HCT116 (cell line): Measurements from ENCODE around the gene MAMLD1. TPM values are rescaled to one million over a fixed set of nuclear protein-coding genes. Genes with fewer than 3 reads are reported as not detected.

Experiments
- ATAC-seq: fragments of 200-7000 bp; cut with Tn5 transposase; 2 replicates; pipeline ENCODE4 v1.9.1; 2020; ENCODE audit warnings: mild to moderate bottlenecking, moderate library complexity
- BruUV-seq: library from RNA; stranded (reverse); fragments of 400-500 nt; replicated peaks from 2 replicates; lab custom pipeline; 2021; lab: Mats Ljungman, UMichigan
- CTCF ChIA-PET: fragments of 300-600 bp; sonication (Branson Sonifier 250); formaldehyde crosslinking; loops from one replicate; lab custom pipeline; 2021; ENCODE audit warnings: antibody characterized with exemption; lab: Charles Lee
- POLR2A ChIA-PET: fragments of 300-600, 350-600 bp; sonication (Branson Sonifier 250); formaldehyde crosslinking; loops from one replicate; lab custom pipeline; 2021; ENCODE audit warnings: antibody characterized with exemption; lab: Charles Lee
- RAD21 ChIA-PET, 2 experiments: fragments of 300-600 bp; sonication (Branson Sonifier 250); formaldehyde crosslinking; loops; one replicate each; lab custom pipeline; 2023; ENCODE audit warnings: low total read pairs in 2 of 2; ENCODE audit not compliant: uncharacterized antibody in 2 of 2, unreplicated experiment in 2 of 2, low non-redundant PET in 1 of 2; lab: Charles Lee
- DNase-seq: peaks from one replicate; pipeline ENCODE4 v3.0.0-alpha.2; 2010; ENCODE audit warnings: low read depth, low spot score
- H2AFZ ChIP-seq: fragments of 200-600 bp; shearing (Covaris generic), sonication (generic); 2 replicates; pipeline ENCODE4 v1.6.1; 2017; ENCODE audit warnings: low read depth, mixed run types, mixed read lengths, antibody characterized with exemption, low read length; ENCODE audit not compliant: poor library complexity, severe bottlenecking
- H3K27ac ChIP-seq: 2 replicates; pipeline ENCODE4 v1.5.1; 2012; ENCODE audit warnings: low read depth, low read length
- H3K27me3 ChIP-seq: fragments of 200-600 bp; sonication (generic); 2 replicates; pipeline ENCODE4 v1.6.1; 2016; ENCODE audit warnings: mixed run types, low read length, mixed read lengths; ENCODE audit not compliant: insufficient read depth
- H3K36me3 ChIP-seq, 2 experiments: fragments of 200-500 bp in 1 of 2; fragments of 200-600 bp in 1 of 2; sonication (Bioruptor generic) in 1 of 2; sonication (generic) in 1 of 2; 2 replicates each; pipeline versions ENCODE4 v1.5.1 to v1.6.1; 2014 to 2016; ENCODE audit warnings: low read length in 2 of 2, inconsistent platforms in 1 of 2, mixed read lengths in 1 of 2, mixed run types in 1 of 2; ENCODE audit not compliant: insufficient read depth in 2 of 2, control insufficient read depth in 1 of 2
- H3K4me1 ChIP-seq, 2 experiments: fragments of 200-600 bp in 1 of 2; sonication (generic) in 1 of 2; 2 replicates each; pipeline versions ENCODE4 v1.5.1 to v1.6.1; 2012 to 2017; ENCODE audit warnings: low read length in 2 of 2, inconsistent platforms in 1 of 2, mild to moderate bottlenecking in 1 of 2, mixed read lengths in 1 of 2, mixed run types in 1 of 2, moderate library complexity in 1 of 2; ENCODE audit not compliant: insufficient read depth in 2 of 2, control insufficient read depth in 1 of 2
- H3K4me2 ChIP-seq: fragments of 200-600 bp; sonication (generic); 2 replicates; pipeline ENCODE4 v1.6.1; 2017; ENCODE audit warnings: mixed run types, low read length, mixed read lengths
- H3K4me3 ChIP-seq, 2 experiments: fragments of 200-600 bp in 1 of 2; sonication (generic) in 1 of 2; replicated peaks in 1 of 2; 2 replicates each; pipeline ENCODE4 v1.5.1; 2011 to 2016; ENCODE audit warnings: low read length in 2 of 2, control low read depth in 1 of 2, low read depth in 1 of 2, mild to moderate bottlenecking in 1 of 2, mixed read lengths in 1 of 2, mixed run types in 1 of 2
- H3K79me2 ChIP-seq: fragments of 200-600 bp; sonication (generic); 2 replicates; pipeline ENCODE4 v1.6.1; 2017; ENCODE audit warnings: mild to moderate bottlenecking, mixed run types, low read length, moderate library complexity, mixed read lengths; ENCODE audit not compliant: insufficient read depth
- H3K9ac ChIP-seq: fragments of 200-600 bp; sonication (generic); 2 replicates; pipeline ENCODE4 v1.6.1; 2016; ENCODE audit warnings: low read length, mixed read lengths
- H3K9me2 ChIP-seq: fragments of 200-600 bp; sonication (generic), shearing (Covaris generic); 2 replicates; pipeline ENCODE4 v1.6.1; 2017; ENCODE audit warnings: mixed run types, mild to moderate bottlenecking, moderate library complexity; ENCODE audit not compliant: insufficient read depth
- H3K9me3 ChIP-seq, 2 experiments: fragments of 200-500 bp in 1 of 2; fragments of 200-600 bp in 1 of 2; sonication (Bioruptor generic) in 1 of 2; sonication (generic) in 1 of 2; 2 replicates each; pipeline ENCODE4 v1.6.1; 2014 to 2017; ENCODE audit warnings: low read length in 2 of 2, mixed read lengths in 2 of 2, inconsistent platforms in 1 of 2, low read depth in 1 of 2, mild to moderate bottlenecking in 1 of 2, mixed run types in 1 of 2, moderate library complexity in 1 of 2; ENCODE audit not compliant: control insufficient read depth in 1 of 2, insufficient read depth in 1 of 2
- H4K20me1 ChIP-seq: fragments of 200-600 bp; sonication (generic), shearing (Covaris generic); 2 replicates; pipeline ENCODE4 v1.6.1; 2017; ENCODE audit warnings: mixed run types, mild to moderate bottlenecking, moderate library complexity; ENCODE audit not compliant: insufficient read depth
- CBX3 ChIP-seq: IDR thresholded peaks from 2 replicates; pipeline ENCODE4 v1.6.1; 2012; ENCODE audit warnings: low read depth
- CEBPB ChIP-seq: IDR thresholded peaks from 2 replicates; pipeline ENCODE4 v1.6.1; 2012; ENCODE audit warnings: low read depth
- EZH2 ChIP-seq: fragments of 200-600 bp; sonication (generic); IDR thresholded peaks from 2 replicates; pipeline ENCODE4 v1.6.1; 2017; ENCODE audit warnings: antibody characterized with exemption, mixed run types
- FOSL1 ChIP-seq: IDR thresholded peaks from 2 replicates; pipeline ENCODE4 v1.6.1; 2012; ENCODE audit warnings: low read depth
- JUND ChIP-seq: IDR thresholded peaks from 2 replicates; pipeline ENCODE4 v1.6.1; 2012
- POLR2AphosphoS5 ChIP-seq: IDR thresholded peaks from 2 replicates; pipeline ENCODE4 v1.6.1; 2011; ENCODE audit warnings: mild to moderate bottlenecking, low read depth, low read length, moderate library complexity
- RAD21 ChIP-seq: IDR thresholded peaks from 2 replicates; pipeline ENCODE4 v1.6.1; 2012; ENCODE audit warnings: low read depth, mild to moderate bottlenecking
- SIN3A ChIP-seq: IDR thresholded peaks from 2 replicates; pipeline ENCODE4 v1.6.1; 2012; ENCODE audit warnings: low read depth
- SRF ChIP-seq: IDR thresholded peaks from 2 replicates; pipeline ENCODE4 v1.6.1; 2012; ENCODE audit warnings: low read depth
- TCF7L2 ChIP-seq: IDR thresholded peaks from 2 replicates; pipeline ENCODE4 v1.7.0; 2011; ENCODE audit warnings: borderline replicate concordance, inconsistent platforms; ENCODE audit not compliant: insufficient read depth, insufficient read length; ENCODE audit errors: extremely low read depth
- YY1 ChIP-seq: IDR thresholded peaks from 2 replicates; pipeline ENCODE4 v1.6.1; 2011; ENCODE audit warnings: low read length, low read depth, moderate library complexity, mild to moderate bottlenecking; ENCODE audit not compliant: insufficient replicate concordance; ENCODE audit errors: extremely low read depth
- ZFX ChIP-seq: fragments of 450-650 bp; IDR thresholded peaks from 2 replicates; pipeline ENCODE4 v1.6.1; 2017
- ZNF274 ChIP-seq: fragments of 200-500 bp; sonication (Bioruptor generic); IDR thresholded peaks from 2 replicates; pipeline ENCODE4 v1.6.1; 2014; ENCODE audit warnings: mild to moderate bottlenecking, low read depth, low read length, inconsistent platforms
- intact Hi-C: fragments of 100-400 bp; cut with micrococcal nuclease; formaldehyde crosslinking; loops from 2 replicates; pipeline ENCODE4 v1.10.0; 2022
- total RNA-seq: library from RNA; stranded (reverse); gene quantifications from one replicate; pipeline ENCODE4 v1.2.1, GENCODE V29; 2021; ENCODE audit not compliant: unreplicated experiment
- TF ChIP-seq, protein P1 (sequence below): IDR thresholded peaks from 2 replicates; pipeline ENCODE4 v1.6.1; 2012
- TF ChIP-seq, protein P2 (sequence below), 3 experiments: fragments of 200-600 bp in 1 of 3; sonication (generic) in 1 of 3; IDR thresholded peaks in 2 of 3; conservative IDR thresholded peaks in 1 of 3; 2 replicates each; pipeline ENCODE4 v1.5.1; 2012 to 2017; ENCODE audit warnings: low read depth in 2 of 3, low read length in 2 of 3, antibody characterized with exemption in 1 of 3, borderline replicate concordance in 1 of 3, control low read depth in 1 of 3, mild to moderate bottlenecking in 1 of 3, mixed read lengths in 1 of 3, mixed run types in 1 of 3, moderate library complexity in 1 of 3; ENCODE audit not compliant: insufficient read depth in 1 of 3

The MAMLD1 gene
- total RNA-seq, 1 experiment from 2014 or later, result 3.6 TPM

DNA sequence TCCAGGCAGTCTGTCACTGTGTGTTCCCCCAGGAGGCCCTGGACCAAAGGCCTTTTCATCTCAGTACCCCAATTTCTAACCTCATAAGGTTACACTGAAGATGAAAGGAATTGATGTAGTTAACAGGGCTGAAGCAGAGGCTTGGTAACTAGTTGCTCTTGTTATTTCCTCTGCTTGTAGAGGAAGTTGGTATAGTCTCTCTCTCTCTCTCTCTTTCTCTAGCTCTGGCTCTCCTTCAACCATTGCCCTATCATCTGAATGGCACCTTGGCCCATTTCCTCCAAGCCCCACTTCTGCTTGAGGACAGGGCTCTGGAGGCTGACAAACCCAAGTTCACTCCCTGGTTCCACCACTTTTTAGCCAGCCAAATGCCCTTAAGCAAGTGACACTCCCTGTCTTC lies 96.1 kb downstream of the MAMLD1 start:
- BruUV-seq, result no TSS peak

DNA sequence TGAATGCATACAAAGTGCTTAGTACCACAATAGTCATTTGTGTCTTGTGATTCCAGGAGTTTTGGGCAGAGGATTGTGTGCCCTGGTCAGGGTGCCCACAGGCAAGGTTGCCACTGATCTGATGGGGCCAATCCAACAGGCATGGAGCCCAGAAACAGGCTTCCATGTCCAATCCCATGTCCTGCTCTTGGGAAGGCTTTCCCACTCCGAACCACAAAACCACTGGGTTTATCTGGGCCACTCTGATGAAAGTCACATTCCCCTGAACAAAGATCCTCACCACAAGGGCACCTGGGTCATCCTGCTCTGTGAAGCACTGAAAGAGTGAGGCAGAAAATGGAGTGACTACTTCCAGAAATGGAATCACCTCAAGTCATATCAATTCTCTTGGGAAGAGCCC lies 96.9 kb downstream of the MAMLD1 start:
- RAD21 ChIA-PET, result no interaction called here

More for the DNA sequence above, 96.1 kb downstream of the MAMLD1 start:
- Histone ChIP-seq H3K36me3 (no peaks in the 10 kb centered on the region), H3K9ac (no peak overlapping the region), H3K9me2 (no peaks in the 10 kb centered on the region), H3K4me3 (no peak overlapping the region), H3K9me3 (no peaks in the 10 kb centered on the region), H4K20me1 (no peaks in the 10 kb centered on the region), H3K27ac (no peak overlapping the region), H2AFZ (no peak overlapping the region), H3K79me2 (no peaks in the 10 kb centered on the region), H3K4me2 (no peak overlapping the region), H3K4me1 (peaks cover 0 to 7% of the 10 kb centered on the region in 2 experiments; a peak in 1 of 4 replicates), H3K27me3 (no peaks in the 10 kb centered on the region)
- TF ChIP-seq TCF7L2 (no peak), EZH2 (no peak)
- DNase-seq (no peak), ATAC-seq (no peak)
- ChIA-PET RAD21 (no interaction called here), POLR2A (no interaction called here), CTCF (no interaction called here)
- intact Hi-C loops, result no loop called here

More for the DNA sequence above, 96.9 kb downstream of the MAMLD1 start:
- no peaks in the 10 kb centered on the region for H4K20me1 ChIP-seq
- CTCF ChIA-PET, result no interaction called here
- TF ChIP-seq CBX3, result no peak
- TF ChIP-seq, protein P1, sequence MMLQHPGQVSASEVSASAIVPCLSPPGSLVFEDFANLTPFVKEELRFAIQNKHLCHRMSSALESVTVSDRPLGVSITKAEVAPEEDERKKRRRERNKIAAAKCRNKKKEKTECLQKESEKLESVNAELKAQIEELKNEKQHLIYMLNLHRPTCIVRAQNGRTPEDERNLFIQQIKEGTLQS, result no peak
- TF ChIP-seq FOSL1, result no peak
- no peak for TF ChIP-seq RAD21
- no peak for TF ChIP-seq CEBPB
- TF ChIP-seq, protein P2, sequence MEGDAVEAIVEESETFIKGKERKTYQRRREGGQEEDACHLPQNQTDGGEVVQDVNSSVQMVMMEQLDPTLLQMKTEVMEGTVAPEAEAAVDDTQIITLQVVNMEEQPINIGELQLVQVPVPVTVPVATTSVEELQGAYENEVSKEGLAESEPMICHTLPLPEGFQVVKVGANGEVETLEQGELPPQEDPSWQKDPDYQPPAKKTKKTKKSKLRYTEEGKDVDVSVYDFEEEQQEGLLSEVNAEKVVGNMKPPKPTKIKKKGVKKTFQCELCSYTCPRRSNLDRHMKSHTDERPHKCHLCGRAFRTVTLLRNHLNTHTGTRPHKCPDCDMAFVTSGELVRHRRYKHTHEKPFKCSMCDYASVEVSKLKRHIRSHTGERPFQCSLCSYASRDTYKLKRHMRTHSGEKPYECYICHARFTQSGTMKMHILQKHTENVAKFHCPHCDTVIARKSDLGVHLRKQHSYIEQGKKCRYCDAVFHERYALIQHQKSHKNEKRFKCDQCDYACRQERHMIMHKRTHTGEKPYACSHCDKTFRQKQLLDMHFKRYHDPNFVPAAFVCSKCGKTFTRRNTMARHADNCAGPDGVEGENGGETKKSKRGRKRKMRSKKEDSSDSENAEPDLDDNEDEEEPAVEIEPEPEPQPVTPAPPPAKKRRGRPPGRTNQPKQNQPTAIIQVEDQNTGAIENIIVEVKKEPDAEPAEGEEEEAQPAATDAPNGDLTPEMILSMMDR (IDR thresholded peaks at IDR 0.05 in 2 of 3, conservative IDR thresholded peaks at IDR 0.05 in 1 of 3; ENCODE audit: borderline replicate concordance in 1 of 3, insufficient read depth in 1 of 3, low read depth in 2 of 3, low read length in 2 of 3), result no peak
- no peak for TF ChIP-seq TCF7L2
- no peak for TF ChIP-seq ZFX
- TF ChIP-seq YY1, result no peak
- TF ChIP-seq POLR2AphosphoS5, result no peak
- no peak for TF ChIP-seq ZNF274
- TF ChIP-seq JUND, result no peak
- TF ChIP-seq SIN3A, result no peak
- TF ChIP-seq SRF, result no peak
- intact Hi-C loops, result no loop called here
- no peak overlapping the region for H2AFZ ChIP-seq
- DNase-seq (no peak), ATAC-seq (no peak)
- peaks cover 0 to 7% of the 10 kb centered on the region in 2 experiments; a peak in 1 of 4 replicates for H3K4me1 ChIP-seq
- POLR2A ChIA-PET, result no interaction called here
- no peaks in the 10 kb centered on the region for H3K36me3 ChIP-seq
- no peak overlapping the region for H3K27ac ChIP-seq
- BruUV-seq, result no TSS peak
- H3K9ac ChIP-seq, result no peak overlapping the region
- H3K9me3 ChIP-seq, result no peaks in the 10 kb centered on the region
- H3K27me3 ChIP-seq, result no peaks in the 10 kb centered on the region
- H3K9me2 ChIP-seq, result no peaks in the 10 kb centered on the region
- no peak overlapping the region for H3K4me3 ChIP-seq
- no peak overlapping the region for H3K4me2 ChIP-seq
- H3K79me2 ChIP-seq, result no peaks in the 10 kb centered on the region
